Chondrocyte (in vitro differentiated cells): ENCODE data around the gene ANP32B. TPM values are rescaled to one million over a fixed set of nuclear protein-coding genes. Genes with fewer than 3 reads are reported as not detected.
"Not testable (repeated sequence)": the region's sequence is repeated elsewhere in the genome, so short reads cannot be mapped to it uniquely, and the experiment has no call there.

Source experiments
- DNase-seq: peaks from one replicate; pipeline ENCODE4 v3.0.0; 2021; ENCODE audit warnings: mixed read lengths, low spot score
- H3K27ac Mint-ChIP-seq: one replicate; pipeline ENCODE4 v1.8.0; 2021; ENCODE audit warnings: mild to moderate bottlenecking, moderate library complexity, mixed read lengths; ENCODE audit not compliant: unreplicated experiment
- H3K27me3 Mint-ChIP-seq: 2 replicates; pipeline ENCODE4 v1.8.0; 2021; ENCODE audit warnings: low read depth, mixed read lengths
- H3K36me3 Mint-ChIP-seq: 2 replicates; pipeline ENCODE4 v1.8.0; 2021; ENCODE audit warnings: low read depth, mixed read lengths
- H3K4me1 Mint-ChIP-seq: 2 replicates; pipeline ENCODE4 v1.8.0; 2021; ENCODE audit warnings: low read depth, mild to moderate bottlenecking, mixed read lengths
- H3K4me3 Mint-ChIP-seq: one replicate; pipeline ENCODE4 v1.8.0; 2021; ENCODE audit warnings: mild to moderate bottlenecking, moderate library complexity, mixed read lengths; ENCODE audit not compliant: unreplicated experiment
- H3K9me3 Mint-ChIP-seq: 2 replicates; pipeline ENCODE4 v1.8.0; 2021; ENCODE audit warnings: low read depth, mixed read lengths
- total RNA-seq: library from RNA; stranded (reverse); gene quantifications from 3 replicates; pipeline ENCODE4 v1.2.1, GENCODE V29; 2021
- TF ChIP-seq, protein P1 (sequence below): fragments of 200-600 bp; sonication (generic); IDR thresholded peaks from 2 replicates; pipeline ENCODE4 v1.5.0; 2021; ENCODE audit warnings: antibody characterized with exemption, mild to moderate bottlenecking, moderate library complexity

ANP32B gene
- total RNA-seq, 1 donor from 2014 or later, result 86.1 TPM

DNA sequence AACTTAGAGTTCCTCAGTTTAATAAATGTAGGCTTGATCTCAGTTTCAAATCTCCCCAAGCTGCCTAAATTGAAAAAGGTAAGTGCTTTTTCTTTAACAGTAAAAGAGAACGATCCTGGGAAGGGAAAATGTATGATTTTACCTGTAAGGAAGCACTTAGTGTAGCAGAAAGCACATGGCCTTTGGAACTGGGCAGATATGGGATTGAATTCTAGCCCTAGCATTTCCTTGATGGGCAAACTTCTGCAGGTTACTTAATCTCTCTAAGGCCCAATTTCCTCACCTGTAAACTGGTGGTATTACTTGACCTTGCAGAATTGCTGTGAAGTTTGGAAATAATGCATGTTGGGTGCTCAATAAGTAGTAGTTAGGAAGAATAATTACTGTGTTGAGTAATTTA is 11.6 kb downstream of the ANP32B start:
- TF ChIP-seq, protein P1, sequence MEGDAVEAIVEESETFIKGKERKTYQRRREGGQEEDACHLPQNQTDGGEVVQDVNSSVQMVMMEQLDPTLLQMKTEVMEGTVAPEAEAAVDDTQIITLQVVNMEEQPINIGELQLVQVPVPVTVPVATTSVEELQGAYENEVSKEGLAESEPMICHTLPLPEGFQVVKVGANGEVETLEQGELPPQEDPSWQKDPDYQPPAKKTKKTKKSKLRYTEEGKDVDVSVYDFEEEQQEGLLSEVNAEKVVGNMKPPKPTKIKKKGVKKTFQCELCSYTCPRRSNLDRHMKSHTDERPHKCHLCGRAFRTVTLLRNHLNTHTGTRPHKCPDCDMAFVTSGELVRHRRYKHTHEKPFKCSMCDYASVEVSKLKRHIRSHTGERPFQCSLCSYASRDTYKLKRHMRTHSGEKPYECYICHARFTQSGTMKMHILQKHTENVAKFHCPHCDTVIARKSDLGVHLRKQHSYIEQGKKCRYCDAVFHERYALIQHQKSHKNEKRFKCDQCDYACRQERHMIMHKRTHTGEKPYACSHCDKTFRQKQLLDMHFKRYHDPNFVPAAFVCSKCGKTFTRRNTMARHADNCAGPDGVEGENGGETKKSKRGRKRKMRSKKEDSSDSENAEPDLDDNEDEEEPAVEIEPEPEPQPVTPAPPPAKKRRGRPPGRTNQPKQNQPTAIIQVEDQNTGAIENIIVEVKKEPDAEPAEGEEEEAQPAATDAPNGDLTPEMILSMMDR, result no peak
- no peak for DNase-seq
- Mint-ChIP-seq H3K9me3 (no peaks in the 10 kb centered on the region), H3K36me3 (peaks cover 12% of the 10 kb centered on the region), H3K4me3 (no peak overlapping the region), H3K27ac (no peak overlapping the region), H3K27me3 (no peaks in the 10 kb centered on the region), H3K4me1 (peaks cover 41% of the 10 kb centered on the region)

DNA sequence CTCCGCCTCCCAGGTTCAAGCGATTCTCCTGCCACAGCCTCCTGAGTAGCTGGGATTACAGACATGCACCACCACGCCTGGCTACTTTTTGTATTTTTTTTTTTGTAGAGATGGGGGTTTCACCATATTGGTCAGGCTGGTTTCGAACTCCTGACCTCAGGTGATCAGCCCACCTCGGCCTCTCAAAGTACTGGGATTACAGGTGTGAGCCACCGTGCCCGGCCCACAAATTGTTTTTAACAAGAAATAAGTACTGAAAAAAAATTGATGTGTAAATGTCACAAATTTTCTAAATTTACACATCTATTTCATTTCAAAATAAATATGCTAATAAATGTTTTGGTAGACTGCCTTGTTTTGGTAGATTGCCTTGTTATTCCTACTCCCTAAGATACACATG is 13.5 kb downstream of the ANP32B start:
- H3K27ac Mint-ChIP-seq, H3K9me3 Mint-ChIP-seq, H3K4me3 Mint-ChIP-seq, H3K27me3 Mint-ChIP-seq, DNase-seq: not testable (repeated sequence)
- Mint-ChIP-seq H3K4me1 (peaks cover 24% of the 10 kb centered on the region), H3K36me3 (peaks cover 14% of the 10 kb centered on the region)

DNA sequence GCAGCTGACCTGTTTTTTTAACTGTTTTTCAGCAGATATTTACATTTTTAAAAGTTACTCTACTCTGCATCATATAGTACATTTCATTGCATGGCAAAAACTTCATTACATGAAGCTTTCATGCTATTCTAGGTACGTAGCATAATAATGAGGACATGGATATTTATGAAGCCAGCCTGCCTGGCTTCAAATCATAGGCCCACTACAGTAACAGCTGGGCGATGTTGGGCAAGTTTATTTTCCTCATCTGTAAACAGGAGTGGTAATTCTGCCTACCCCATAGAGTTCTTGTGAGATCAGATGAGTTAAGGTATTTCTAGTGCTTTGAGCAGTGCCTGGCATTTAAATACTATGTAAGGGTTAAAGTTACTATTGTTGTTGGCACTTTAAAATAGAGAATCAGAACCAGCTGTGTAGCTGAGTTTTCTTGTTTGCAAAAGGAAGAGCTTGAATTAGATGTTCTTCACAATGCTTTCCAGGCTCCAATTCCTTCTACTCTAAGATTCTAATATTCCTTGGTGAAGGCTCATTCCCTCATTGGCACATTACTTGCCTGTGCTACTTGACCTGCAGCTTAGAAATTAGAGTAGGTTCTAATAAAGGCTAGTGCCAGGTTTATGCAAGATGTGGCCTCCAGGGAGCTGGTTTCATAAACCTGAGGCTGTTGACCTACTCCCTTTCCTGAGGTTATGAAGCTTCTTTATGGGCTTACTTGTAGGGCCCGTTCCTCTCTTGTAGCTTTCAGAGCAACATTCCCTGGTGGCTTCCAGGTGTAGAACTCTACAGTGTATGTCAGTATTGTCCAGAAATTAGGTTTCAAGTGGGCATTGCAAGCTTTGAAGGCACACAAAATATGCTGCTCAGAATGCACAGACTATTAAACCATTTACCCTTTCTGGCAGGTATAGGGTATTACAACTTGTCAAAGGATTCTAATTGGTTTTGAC is 14.5 kb downstream of the ANP32B start:
- no peak overlapping the region for H3K4me3 Mint-ChIP-seq
- H3K4me1 Mint-ChIP-seq, result peaks cover 18% of the 10 kb centered on the region
- no peaks in the 10 kb centered on the region for H3K9me3 Mint-ChIP-seq
- H3K27ac Mint-ChIP-seq, result peak overlapping the region; percentile 5
- TF ChIP-seq, protein P1, result no peak
- H3K27me3 Mint-ChIP-seq, result no peaks in the 10 kb centered on the region
- peaks cover 14% of the 10 kb centered on the region for H3K36me3 Mint-ChIP-seq
- DNase-seq, result no peak

DNA sequence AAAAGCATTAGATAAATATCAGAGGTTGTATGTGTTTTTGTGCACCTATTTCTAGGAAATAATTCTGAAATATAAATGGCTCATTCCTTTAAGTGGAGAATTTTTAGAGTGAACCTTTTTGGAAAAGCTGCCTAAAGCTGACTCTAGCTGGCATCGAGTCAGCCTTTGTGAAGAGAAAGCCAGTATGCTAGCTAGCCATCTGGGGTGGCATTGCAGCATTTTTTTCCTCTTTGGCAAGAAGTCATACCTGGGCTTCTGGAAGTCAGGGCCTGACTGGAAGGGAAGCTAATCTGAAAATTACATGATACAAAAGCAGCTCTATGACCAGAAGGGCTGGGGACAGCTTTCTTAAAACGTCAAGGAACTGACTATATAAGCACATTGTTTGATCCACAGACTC is 19.7 kb downstream of the ANP32B start:
- no peak for DNase-seq
- Mint-ChIP-seq H3K27me3 (no peaks in the 10 kb centered on the region), H3K36me3 (peaks cover 27% of the 10 kb centered on the region), H3K9me3 (no peaks in the 10 kb centered on the region), H3K4me3 (no peak overlapping the region), H3K4me1 (peaks cover 6% of the 10 kb centered on the region), H3K27ac (no peak overlapping the region)
- TF ChIP-seq, protein P1, result no peak

DNA sequence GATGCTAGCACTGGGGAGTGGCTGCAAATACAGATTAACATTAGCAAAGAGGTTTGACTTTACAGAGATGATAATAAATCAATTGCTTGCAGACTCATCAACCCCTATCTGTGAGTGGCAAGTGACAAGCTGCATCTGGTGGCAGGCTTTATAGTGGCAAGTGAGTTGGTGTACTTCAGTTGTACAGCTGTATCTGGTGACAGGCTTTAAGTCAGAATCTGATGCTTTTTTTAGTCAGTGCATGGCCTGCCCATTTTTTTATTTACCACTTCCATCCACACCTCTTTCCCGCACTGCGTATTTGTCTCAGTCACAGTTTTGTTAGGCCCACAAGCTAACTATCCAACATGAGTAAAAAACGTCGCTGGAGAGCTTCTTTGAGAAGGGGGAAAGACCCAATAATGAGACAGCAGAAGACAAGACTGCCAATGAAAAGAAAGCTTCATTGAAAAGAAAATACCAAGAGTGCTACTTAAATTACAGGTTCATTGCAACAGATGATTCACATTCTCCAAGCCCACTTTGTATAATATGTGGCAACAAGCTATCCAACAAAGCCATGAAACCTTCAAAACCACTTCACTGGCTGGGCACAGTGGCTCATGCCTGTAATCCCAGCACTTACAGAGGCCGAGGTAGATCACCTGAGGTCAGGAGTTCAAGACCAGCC is 23.1 kb downstream of the ANP32B start:
- no peak for DNase-seq
- H3K4me3 Mint-ChIP-seq, result no peak overlapping the region
- TF ChIP-seq, protein P1, result no peak
- H3K4me1 Mint-ChIP-seq, result peaks cover 15% of the 10 kb centered on the region
- H3K27me3 Mint-ChIP-seq, result no peaks in the 10 kb centered on the region
- H3K27ac Mint-ChIP-seq, result peak overlapping the region; percentile 28
- H3K9me3 Mint-ChIP-seq, result no peaks in the 10 kb centered on the region
- H3K36me3 Mint-ChIP-seq, result peaks cover 36% of the 10 kb centered on the region
